Mucosa of stomach (tissue), 1 donor: ENCODE measurements around the gene ABI1.

Experiments used
- H3K27me3 ChIP-seq: one replicate; pipeline ENCODE4 v1.7.0; 2013; ENCODE audit warnings: mild to moderate bottlenecking, low read length; ENCODE audit not compliant: control insufficient read depth, insufficient read depth
- H3K36me3 ChIP-seq: one replicate; pipeline ENCODE4 v1.7.0; 2013; ENCODE audit warnings: low read length; ENCODE audit not compliant: control insufficient read depth, insufficient read depth
- H3K4me1 ChIP-seq: one replicate; pipeline ENCODE4 v1.7.0; 2013; ENCODE audit warnings: mild to moderate bottlenecking, low read length; ENCODE audit not compliant: control insufficient read depth, insufficient read depth
- H3K4me3 ChIP-seq: one replicate; pipeline ENCODE4 v1.7.0; 2013; ENCODE audit warnings: low read length
- H3K9ac ChIP-seq: one replicate; pipeline ENCODE4 v1.7.0; 2013; ENCODE audit warnings: mild to moderate bottlenecking, low read length, moderate library complexity
- H3K9me3 ChIP-seq: one replicate; pipeline ENCODE4 v1.7.0; 2013; ENCODE audit warnings: mild to moderate bottlenecking, low read length, moderate library complexity; ENCODE audit not compliant: control insufficient read depth
- donor health status: Pancreatic carcinoma.

ABI1 gene

DNA sequence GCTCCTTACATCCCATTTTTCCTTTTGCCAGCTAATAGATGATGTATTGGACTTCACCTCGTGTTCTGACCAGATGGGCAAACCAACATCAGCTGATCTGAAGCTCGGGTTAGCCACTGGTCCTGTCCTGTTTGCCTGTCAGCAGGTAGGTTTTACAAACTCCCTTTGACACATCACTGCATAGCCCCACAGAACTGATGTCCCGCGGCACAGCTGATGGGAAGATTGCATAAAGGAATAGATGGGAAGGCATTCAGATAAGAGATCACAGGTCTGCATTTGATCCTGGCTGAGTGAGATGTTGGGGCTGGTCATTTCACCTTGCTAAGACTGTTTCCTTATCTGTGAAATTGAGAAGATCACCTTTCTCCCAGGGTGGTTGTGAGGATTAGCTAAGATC is 125.3 kb downstream of the ABI1 start:
- Histone ChIP-seq H3K36me3 (no peaks in the 10 kb centered on the region), H3K4me3 (no peak overlapping the region)

DNA sequence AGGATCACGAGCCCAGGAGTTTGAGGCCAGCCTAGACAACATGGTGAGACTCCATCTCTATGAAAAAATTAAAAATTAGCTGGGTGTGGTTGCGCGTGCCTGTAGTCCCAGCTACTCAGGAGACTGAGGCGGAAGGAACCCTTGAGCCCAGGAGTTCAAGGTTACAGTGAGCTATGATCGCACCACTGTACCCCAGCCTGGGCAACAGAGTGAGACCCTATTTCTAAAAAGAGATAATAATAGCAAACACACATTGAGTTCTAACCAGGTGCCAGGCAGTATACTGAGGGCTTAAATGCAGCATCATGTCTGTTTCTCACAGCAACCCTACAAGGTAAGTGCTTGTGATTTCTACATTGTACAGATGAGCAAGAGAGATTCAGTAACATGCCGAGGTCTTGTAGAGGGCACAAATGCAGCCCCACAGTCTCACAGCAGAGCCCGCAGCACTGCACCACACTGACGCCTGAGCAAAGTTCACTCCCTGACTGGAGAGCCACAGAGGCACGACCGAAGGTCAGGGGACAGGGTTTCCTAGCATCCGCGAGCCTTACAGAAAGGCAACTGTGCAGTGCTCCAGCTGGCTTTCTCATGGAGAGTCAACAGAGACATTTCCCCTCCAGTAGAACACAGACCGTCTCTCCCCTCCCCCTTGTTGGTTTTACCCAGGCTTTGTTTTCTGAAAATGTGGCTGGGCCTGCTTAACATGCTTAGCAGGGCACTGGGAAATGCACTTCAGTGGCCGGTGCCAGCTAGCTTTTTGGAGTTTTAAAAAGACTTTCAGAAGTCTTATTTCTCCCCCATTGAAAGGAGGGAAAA is 126.8 kb downstream of the ABI1 start:
- Histone ChIP-seq H3K4me3 (no peak overlapping the region), H3K4me1 (no peaks in the 10 kb centered on the region), H3K27me3 (no peaks in the 10 kb centered on the region), H3K9ac (no peak overlapping the region), H3K9me3 (no peaks in the 10 kb centered on the region), H3K36me3 (no peaks in the 10 kb centered on the region)

More for the DNA sequence above, 125.3 kb downstream of the ABI1 start:
- H3K9ac ChIP-seq: no peak overlapping the region
- no peaks in the 10 kb centered on the region for H3K9me3 ChIP-seq
- H3K27me3 ChIP-seq: no peaks in the 10 kb centered on the region
- H3K4me1 ChIP-seq: no peaks in the 10 kb centered on the region

DNA sequence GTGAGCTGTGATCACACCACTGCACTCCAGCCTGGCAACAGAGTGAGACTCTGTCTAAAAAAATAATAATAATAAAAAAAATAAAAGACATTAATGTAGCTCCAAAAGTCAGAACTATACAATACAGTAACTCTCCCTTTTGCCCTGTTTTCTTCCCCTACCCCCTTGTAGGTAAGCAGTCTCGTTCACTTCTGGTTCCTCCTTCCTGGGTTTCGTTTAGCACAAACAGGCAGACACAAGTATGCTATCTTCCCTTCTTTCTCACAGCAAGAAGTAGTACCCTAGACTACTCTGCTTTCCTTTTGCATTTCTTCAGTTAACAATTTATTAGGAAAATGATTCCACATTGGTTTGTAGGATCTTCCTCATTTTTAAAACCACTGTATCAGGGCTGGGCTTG is 130.2 kb downstream of the ABI1 start:
- no peaks in the 10 kb centered on the region for H3K4me1 ChIP-seq
- H3K9me3 ChIP-seq: no peaks in the 10 kb centered on the region
- H3K36me3 ChIP-seq: no peaks in the 10 kb centered on the region
- H3K27me3 ChIP-seq: no peaks in the 10 kb centered on the region
- no peak overlapping the region for H3K9ac ChIP-seq
- no peak overlapping the region for H3K4me3 ChIP-seq

DNA sequence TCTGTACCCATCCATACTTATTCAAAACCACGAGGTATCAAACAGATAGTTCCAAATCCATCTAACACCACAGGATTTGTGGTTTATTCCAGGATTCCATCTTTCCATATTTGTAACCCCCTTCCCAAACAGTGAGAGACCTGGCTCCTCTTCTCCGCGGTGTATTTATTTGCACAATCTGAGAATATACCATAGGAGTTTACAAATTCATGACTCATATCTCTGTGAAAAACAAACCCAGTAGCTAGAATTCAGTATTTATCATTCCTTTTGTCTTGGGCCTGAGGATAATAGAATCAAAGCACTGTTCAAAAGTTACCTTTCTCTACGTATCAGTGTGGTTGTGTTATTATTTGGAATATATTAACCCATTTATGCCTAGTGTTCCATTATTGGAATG is 131.4 kb downstream of the ABI1 start:
- Histone ChIP-seq H3K4me3 (no peak overlapping the region), H3K36me3 (no peaks in the 10 kb centered on the region), H3K27me3 (no peaks in the 10 kb centered on the region), H3K9ac (no peak overlapping the region), H3K9me3 (no peaks in the 10 kb centered on the region), H3K4me1 (no peaks in the 10 kb centered on the region)

DNA sequence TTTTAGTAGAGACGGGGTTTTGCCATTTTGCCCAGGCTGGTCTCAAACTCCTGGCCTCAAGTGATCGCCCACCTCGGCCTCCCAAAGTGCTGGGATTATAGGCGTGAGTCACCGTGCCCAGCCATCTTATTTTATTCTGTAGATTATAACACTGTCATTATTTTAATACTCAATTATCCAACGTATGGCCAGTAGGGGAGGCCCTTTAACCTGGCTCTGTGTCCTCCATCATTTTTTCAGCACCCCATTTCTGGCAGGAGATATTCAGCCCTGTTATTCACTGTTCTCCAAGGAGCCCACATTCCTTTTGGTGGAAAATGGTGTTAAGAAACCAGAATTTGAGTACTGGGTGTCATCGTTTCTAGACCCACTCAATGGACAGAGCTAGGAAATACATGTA is 131.8 kb downstream of the ABI1 start:
- no peak overlapping the region for H3K4me3 ChIP-seq
- H3K9me3 ChIP-seq: no peaks in the 10 kb centered on the region
- no peaks in the 10 kb centered on the region for H3K4me1 ChIP-seq
- no peak overlapping the region for H3K9ac ChIP-seq
- H3K36me3 ChIP-seq: no peaks in the 10 kb centered on the region
- H3K27me3 ChIP-seq: no peaks in the 10 kb centered on the region

DNA sequence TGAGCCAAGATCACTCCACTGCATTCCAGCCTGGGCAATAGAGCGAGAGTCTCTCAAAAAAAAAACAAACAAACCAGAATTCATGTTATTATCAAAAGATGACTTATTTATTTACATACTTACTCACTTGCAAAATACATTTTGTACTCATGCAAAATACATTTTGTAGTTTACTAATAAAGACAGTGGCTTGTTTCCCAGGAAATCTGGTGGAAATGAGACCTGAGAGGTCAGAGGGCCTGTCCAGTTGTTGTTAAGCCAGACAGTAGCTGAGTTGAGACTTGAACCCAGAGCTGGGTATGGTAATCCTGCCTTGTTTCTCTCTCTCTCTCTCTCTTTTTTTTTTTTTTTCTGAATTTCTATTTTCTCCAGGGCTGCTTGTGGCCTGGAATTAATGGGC is 133.8 kb downstream of the ABI1 start:
- Histone ChIP-seq H3K27me3 (no peaks in the 10 kb centered on the region), H3K4me1 (no peaks in the 10 kb centered on the region), H3K36me3 (no peaks in the 10 kb centered on the region), H3K9ac (no peak overlapping the region), H3K9me3 (no peaks in the 10 kb centered on the region), H3K4me3 (no peak overlapping the region)

DNA sequence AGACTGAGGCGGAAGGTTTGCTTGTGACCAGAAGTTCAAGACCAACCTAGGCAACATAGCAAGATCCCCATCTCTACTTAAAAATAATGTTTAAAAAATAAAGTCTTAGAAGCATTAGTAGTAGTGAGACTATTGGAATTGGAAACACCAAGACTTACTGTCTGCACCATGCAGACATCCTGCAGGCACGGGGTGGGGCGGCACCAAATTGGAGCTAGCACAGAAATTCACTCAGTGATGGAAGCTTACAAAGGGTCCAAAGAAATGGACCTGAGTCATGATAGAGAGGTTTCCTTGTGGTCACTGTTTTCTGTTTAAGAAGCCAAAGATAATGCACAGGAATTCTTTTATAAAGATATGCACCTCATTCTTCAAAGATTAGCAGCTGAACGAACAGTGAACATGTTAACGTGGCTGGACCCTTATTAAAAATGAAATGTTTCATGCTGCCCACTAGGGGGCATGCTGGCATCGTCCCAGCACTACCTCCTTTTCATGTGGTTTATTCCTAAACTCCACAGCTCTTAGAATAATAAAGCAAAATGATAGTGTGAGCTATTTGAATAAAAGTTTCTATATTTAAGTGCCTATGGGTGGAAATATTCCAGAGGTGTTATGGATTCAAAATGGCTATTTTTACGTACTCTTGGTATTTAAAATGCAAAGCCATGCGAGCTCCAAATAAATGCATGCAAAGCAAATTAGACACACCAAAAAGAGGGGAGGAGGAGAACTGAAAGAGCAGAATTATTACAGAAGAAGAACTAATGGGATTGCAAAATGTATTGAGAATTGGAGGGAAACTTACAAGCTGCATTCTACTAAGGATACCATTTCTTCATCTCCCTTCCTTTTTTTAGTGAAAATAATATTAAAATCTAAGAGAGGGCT is 134.7 kb downstream of the ABI1 start:
- Histone ChIP-seq H3K4me3 (no peak overlapping the region), H3K9ac (no peak overlapping the region), H3K27me3 (no peaks in the 10 kb centered on the region), H3K36me3 (no peaks in the 10 kb centered on the region), H3K4me1 (no peaks in the 10 kb centered on the region), H3K9me3 (no peaks in the 10 kb centered on the region)

DNA sequence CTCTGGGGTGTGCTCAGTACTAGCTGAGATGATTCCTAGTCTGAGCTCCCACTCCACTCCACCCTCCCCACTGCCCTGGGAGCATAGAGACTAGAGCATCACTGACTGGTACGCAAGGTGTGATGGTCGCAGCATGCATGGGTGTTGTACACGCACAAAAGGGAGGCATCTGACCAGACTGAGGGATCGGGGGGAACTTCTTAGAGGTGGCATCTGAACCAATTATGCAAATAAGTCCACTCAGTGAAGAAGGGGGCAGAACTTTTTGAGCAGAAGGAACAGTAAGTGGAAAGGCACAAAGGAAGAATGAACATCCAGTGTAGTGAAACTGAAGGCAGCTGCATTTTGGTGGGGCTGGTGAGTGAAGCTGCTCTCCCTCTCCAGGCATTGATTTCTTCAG is 137.7 kb downstream of the ABI1 start:
- Histone ChIP-seq H3K4me1 (no peaks in the 10 kb centered on the region), H3K27me3 (no peaks in the 10 kb centered on the region), H3K9me3 (no peaks in the 10 kb centered on the region), H3K9ac (no peak overlapping the region), H3K4me3 (no peak overlapping the region), H3K36me3 (no peaks in the 10 kb centered on the region)

DNA sequence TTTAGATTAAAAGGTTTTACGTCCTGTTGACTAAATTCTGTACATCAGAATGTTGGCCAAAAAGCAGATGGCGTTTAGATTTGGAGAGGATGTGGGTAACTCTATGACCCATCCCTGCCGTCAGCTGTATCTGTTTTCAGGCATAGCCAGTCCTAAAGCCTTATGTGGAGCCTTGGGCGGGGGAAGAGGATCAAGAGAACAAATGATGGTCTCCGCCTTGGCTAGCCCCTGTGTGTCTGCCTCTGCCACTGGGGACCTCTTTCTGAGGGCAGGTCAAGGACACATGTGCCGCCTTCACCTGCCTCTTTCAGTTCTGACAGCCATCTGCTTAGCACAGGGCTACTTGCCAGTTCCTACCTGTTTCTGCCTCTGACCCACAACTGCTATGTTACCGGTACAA is 139.2 kb downstream of the ABI1 start:
- no peak overlapping the region for H3K9ac ChIP-seq
- H3K36me3 ChIP-seq: no peaks in the 10 kb centered on the region
- H3K4me3 ChIP-seq: no peak overlapping the region
- H3K9me3 ChIP-seq: no peaks in the 10 kb centered on the region
- H3K27me3 ChIP-seq: no peaks in the 10 kb centered on the region
- no peaks in the 10 kb centered on the region for H3K4me1 ChIP-seq

DNA sequence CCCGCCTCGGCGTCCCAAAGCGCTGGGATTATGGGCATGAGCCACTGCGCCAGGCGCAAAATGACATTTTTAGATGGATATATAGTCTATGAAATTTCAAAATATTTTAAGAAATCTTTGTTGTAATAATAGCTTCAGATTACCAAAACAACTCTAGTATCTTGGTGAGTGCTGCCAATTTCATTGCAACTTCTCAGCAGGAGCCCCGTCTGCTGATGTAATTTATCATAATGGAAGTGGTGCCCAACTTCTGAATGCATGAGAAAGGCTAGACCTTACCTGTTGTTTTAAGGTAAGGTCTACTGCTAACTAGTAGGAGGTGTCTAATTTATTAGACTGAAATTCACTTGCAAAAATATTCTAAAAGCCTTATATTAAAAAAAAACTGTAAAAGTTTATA is 143.3 kb downstream of the ABI1 start:
- no peak overlapping the region for H3K4me3 ChIP-seq
- H3K27me3 ChIP-seq: no peaks in the 10 kb centered on the region
- no peaks in the 10 kb centered on the region for H3K4me1 ChIP-seq
- no peaks in the 10 kb centered on the region for H3K9me3 ChIP-seq
- H3K9ac ChIP-seq: no peak overlapping the region
- no peaks in the 10 kb centered on the region for H3K36me3 ChIP-seq

DNA sequence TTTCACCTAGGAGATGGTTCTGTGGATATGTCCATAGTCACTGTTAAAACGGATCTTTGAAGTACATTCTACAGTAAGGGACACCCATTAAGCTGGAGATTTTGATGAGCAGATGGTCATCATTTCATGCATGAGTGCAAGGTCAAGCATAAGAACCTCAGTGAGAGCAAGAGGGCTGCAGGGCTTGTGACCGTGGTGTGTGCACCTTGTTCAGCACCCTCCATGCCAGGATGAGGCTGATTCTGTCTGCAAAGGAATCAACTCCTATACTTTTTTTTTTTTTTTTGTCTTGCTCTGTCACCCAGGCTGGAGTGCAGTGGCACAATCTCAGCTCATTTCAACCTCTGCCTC is 145.6 kb downstream of the ABI1 start:
- no peak overlapping the region for H3K4me3 ChIP-seq
- H3K4me1 ChIP-seq: no peaks in the 10 kb centered on the region
- no peak overlapping the region for H3K9ac ChIP-seq
- H3K36me3 ChIP-seq: no peaks in the 10 kb centered on the region
- no peaks in the 10 kb centered on the region for H3K9me3 ChIP-seq
- no peaks in the 10 kb centered on the region for H3K27me3 ChIP-seq

DNA sequence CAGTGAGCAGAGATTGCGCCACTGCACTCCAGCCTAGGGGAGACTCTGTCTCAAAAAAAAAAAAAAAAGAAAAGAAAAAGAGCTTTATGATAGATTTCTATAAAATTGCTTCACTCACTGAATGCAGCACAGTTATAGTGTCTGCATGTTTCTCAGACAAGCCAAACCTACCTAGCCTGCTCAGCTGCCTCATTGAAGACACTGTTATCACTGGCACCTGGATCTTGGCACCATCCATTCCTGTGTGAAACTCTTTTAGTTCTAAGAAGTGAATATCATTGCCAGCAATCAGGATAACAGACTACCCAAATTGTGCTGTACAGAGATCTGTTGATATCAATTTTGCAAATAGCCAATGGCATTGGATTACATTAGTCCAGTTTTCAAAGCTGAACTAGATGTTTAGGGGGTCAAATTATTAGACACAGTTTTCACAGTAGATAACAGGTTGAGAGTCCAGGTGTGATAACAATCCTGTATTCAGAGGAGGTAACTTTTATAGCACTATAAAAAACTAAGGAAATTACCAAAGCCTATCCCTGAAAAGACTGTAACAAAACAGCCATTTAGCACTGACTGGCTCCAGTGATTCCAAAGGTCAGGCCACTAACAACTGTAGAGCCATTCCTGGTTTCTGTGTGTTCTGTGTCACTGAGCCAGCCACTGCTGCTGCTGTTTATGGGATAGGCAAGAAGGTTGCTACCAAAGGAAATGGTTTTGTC is 146.2 kb downstream of the ABI1 start:
- no peaks in the 10 kb centered on the region for H3K36me3 ChIP-seq
- no peak overlapping the region for H3K4me3 ChIP-seq
- no peaks in the 10 kb centered on the region for H3K27me3 ChIP-seq
- H3K9ac ChIP-seq: no peak overlapping the region
- no peaks in the 10 kb centered on the region for H3K4me1 ChIP-seq
- no peaks in the 10 kb centered on the region for H3K9me3 ChIP-seq
